GM21367 (cell line): ENCODE results near the gene ANP32B.

ENCODE experiments used
- ATAC-seq: cut with Tn5 transposase; IDR thresholded peaks from one replicate; pipeline ENCODE4 v1.9.1; 2021; ENCODE audit not compliant: unreplicated experiment

ANP32B gene

GRCh38 chr9:98057138-98057799 lies 74.1 kb downstream of the ANP32B start:
- ATAC-seq: no peak

- no peak for ATAC-seq
Observed at GRCh38 chr9:98062161-98062560, 79.0 kb downstream of the ANP32B start.

- no peak for ATAC-seq
Observed at GRCh38 chr9:98064623-98065392, 81.7 kb downstream of the ANP32B start.
